Stimulated activated naive CD4-positive, alpha-beta T cell treated with Interleukin-2 at 50 U/mL for 16 hours (primary cell): ENCODE results near the gene EEF1A2.

Experiments
- DNase-seq: peaks from one replicate; lab custom pipeline; 2025; lab: John Stamatoyannopoulos, UW

EEF1A2 gene

DNA sequence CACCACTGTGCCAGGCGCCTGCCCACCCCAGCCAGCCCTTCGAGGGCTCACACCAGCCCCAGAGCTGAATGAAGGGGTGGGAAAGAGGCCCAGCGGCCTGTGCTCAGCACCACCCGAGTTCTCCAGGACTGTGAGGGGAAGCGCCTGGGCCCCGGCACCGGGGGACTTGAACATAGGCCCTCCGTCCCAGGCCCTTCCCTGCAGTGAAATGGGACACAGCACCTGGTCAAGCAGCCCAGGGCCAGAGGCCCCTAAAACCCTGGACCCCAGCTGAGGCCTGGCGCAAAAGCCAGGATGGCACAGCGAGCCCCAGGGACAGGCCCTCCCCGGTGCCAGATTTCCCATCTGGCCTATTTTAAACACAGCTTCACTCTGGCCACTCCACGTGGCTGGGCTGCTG, 30.5 kb downstream of the EEF1A2 start:
- DNase-seq = no peak

DNA sequence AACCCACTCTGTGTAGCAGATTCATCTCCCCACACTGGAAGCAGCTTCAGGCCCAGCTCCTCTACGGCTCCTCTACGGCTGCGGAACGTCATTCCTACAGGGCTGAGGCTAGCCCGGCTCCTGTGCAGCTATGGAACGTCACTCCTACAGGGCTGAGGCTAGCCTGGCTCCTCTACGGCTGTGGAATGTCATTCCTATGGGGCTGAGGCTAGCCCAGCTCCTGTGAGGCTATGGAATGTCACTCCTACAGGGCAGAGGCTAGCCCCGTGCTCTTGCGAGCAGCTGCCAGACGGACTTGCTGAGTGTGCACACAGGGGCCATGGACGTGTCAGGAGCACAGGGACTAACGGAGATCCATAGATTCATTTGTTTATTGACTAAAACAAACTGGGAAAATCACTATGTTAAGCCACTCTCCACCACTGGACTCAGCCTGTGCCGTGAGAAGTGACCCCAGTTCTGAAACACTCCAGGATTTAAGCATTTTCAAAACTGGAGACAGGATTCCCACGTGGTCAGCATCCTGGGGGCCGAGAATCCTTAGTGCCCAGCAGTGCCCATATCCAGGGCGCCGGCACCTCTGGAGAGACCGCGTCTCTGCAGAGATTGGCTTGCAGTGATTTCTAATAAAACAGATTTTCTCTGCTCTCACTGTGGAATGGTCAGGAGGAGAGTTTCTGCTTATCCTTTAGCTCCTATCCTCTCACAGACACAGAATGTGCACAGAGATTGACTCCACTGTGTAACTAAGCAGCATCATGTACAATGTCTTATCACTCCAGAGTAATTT, 31.4 kb downstream of the EEF1A2 start:
- DNase-seq = no peak

DNA sequence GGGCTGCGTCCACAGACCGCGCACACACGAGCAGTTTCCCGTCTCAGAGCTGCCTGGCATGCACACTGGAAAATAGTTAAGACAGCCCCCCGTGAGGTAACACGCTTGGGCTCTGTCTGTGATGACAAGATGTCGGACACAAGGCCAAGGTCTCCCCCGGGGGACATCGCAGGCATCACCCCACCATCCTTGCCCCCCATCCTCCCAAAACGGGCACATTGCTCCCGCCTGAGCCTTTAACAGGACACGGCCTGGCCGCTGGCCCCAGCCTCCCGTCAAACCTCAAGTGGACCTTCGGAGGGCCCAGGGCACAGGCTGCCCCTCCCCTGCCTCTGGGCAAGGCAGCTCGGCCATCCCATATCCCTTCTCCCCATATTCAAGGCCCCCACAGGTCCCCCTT, 32.0 kb downstream of the EEF1A2 start:
- DNase-seq = no peak

DNA sequence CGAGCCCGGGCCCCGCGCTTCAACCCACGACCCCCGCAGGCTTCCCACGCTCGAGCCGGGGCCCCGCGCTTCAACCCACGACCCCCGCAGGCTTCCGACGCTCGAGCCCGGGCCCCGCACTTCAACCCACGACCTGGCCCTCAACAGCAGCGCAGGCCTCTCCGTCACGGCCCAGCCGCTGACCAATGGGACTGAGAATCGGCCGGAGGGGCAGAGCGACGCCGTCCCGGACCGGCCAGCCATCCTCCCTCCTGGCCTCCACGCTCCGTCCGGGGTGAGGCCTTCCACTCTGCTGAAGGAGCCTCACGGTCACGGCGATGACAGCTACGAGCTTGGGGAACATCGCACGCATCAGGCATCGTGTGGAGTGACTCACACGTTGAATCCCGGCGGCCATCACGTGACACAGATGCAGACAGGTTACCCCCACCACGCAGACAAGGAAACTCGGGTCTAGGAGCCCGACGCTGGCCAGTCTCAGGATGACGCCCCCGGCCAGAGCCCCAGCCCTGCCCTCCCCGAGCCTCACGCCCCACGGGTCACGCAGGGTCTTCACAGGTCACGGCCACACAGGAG, 32.5 kb downstream of the EEF1A2 start:
- DNase-seq = no peak

DNA sequence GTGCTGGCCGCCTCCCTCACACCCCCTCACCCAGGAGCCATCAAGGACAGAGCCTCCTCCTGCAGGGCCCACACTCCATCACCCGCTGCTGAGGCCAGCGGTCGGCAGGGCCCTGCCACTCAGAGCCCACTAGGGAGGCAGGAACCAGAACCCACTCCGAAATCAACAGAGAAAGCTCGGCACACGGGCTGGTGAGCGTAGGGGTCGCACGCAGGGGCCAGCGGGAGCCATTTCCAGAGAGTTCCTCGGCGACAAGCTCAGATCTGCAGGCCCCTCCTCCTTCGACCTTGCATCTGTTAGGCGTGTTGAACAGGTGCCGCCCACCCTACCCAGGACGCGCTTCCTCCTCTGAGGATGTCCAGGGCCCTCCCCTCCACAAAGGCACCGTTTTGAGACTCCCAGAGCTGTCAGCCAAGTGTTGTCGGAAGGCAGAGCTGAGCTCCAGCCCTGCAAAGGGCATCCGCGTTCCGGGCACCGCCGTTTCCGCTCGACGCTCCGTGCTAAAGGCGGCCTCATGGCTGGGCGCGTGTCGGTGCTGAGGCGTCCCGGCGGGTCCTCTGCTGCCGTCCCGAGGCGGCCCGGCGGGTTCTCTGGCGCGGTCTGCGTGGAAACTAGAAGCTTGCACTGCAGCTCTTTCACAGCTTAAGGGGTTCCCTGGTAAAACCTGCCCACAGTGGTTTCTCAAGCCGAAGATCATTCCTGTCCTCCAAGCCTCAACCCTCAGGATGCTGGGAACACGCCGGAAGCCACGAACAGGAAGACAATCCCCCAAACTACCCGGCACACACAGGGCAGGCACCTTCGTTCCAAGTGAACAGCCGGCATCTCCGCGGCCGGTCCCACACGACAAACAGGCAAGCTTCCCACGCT, 33.3 kb downstream of the EEF1A2 start:
- DNase-seq = no peak

DNA sequence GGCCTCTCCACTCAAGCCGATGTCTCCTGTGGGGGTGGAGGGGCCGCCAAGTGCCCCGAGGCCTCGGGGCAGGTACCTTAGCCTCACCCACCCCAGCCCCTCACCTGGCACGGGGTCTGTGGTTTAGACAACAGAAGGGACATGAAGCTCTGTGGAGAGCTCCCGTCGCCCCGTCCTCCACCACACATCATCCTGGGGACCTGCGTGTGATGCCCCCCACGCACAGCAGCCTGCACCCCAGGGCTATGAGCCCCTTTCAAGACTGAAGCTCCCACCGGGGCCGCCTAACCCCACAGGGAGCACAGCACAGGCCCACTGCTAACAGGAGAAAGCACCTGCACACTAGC, 34.6 kb downstream of the EEF1A2 start:
- no peak for DNase-seq

DNA sequence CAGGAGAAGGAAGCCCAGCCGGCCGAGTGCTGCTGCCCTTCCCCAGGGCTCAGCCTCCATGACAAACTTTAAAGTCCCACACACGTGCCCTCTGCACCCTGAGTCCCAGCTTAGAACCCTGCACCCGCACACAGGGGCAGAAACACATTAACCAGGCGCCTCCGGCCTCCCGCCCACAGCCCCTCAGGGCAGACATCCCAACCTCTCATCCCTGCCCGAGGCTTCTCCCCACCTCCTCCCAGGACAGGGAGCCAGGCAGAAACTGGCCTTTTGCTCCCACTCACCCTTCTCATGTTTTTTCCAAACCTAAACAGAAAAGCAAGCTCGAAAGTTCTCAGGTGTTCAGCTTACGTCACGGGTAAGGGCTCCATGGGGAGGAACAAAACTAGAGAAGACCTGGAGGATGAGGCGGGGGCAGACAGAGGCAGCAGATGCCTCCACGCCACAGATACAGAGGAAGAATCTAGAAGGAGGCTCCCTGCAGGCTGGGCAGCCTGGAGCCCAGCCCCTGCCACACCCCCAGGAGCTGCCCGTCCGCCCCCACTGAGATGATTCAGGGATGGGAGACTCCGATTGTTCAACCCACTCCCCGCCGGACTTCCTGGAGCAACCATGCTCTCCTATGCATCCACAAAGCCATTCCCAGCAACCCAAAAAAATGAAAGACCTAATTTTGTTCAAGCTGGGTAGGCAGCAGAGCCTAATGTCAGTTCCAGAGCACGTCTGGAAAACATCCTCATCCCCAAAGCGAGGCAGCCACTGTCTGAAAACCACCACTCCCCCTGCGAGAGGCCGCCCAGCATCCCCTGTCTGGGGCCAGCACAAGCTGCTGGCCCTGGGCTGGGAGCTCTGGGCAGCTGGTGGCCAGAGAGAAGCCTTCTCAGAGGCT, 35.2 kb downstream of the EEF1A2 start:
- no peak for DNase-seq

DNA sequence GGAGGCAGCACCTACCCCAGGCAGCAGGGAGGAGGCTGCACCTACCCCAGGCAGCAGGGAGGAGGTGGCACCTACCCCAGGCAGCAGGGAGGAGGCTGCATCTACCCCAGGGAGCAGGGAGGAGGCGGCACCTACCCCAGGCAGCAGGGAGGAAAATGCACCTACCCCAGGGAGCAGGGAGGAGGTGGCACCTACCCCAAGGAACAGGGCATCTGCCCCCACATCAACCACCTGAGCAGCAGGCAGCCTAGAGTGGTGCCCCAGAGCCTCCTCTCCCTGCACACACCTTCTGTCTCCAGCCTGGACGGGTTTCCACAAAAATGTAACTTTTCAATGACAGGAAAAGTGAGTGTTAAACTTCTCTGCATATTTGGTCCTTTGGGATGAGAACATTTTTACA, 36.6 kb downstream of the EEF1A2 start:
- DNase-seq = no peak

DNA sequence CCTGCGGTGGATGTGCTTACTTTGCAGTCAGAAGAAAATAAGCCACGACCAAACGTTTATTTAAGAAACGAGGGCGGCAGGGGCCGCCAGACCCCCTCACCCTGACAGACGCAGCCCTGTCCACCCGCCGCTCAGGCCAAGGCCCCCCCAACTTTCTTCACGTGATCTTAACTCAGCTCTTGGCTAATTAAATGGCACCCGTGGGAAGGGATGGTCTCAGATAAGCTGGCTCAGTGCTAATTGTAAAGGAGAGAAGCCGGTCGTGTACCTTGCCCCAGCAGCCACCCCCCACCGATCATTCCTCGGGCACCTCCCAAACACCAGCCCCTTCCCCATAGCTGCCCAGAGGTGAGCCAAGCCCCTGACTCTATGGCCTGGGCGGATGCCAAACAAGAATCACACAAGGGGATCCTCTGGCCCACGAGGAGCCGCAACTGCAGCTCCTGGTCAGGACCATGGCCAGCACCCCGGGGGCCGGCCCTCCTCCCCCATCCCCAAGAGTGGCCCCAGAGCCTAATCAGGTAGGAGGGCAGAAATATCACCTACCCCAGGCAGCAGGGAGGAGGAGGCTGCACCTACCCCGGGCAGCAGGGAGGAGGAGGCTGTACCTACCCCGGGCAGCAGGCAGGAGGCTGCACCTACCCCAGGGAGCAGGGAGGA, 37.6 kb downstream of the EEF1A2 start:
- DNase-seq = no peak

DNA sequence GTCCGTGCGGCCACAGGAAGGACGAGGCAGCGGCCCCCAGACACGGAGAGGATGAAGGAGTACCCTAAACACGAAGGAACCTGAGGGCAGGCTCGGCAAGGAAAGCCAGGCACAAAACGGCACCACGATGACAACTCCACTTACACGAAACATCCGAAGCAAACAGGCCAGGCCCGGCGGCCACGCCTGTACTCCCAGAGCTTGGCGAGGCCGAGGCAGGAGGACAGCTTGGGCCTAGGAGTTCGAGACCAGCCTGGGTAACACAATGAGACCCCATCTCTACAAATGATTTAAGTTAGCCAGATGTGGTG, 39.9 kb downstream of the EEF1A2 start:
- no peak for DNase-seq

DNA sequence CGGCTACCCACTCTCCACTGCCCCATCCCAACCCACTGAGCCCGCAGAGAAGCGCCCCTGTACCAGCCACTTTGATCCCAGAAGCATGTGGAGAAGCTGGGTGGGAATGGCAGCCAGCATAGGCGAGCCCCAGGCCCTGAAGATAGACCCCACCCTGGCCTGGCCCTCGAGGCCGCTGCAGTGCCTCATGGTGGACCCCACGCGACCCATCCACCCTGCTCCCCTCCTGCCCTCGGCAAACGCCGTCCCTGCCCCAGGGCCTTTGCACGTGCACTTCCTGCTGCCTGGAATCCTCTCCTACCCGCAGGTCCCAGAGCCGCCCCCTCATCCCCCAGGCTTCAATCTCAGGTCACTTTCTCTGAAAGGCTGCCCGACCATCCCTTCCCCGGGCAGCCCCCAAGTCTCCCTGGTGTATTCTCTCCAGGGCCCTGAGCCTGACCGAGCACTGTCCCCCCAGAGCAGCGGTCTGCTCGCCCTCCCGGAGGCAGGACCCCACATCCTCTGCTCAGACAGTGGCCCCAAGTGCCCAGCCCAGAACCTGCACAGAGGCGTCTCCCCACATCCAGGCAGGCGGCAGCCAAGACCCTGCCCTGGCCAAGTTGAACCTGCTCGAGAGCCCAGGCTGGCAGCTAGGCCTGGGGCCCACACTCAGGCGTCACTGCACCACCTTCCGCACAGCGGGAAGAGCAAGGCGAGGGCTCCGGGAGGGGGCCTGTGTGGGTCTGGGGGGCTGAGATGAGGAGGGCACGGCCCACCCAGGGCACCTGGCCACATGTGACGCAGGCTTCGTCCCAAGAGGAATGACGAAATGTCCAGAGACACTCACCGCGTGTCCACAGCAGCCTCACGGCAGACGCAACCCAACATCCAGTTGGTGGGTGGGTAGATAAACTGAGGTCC, 40.5 kb downstream of the EEF1A2 start:
- DNase-seq = no peak

DNA sequence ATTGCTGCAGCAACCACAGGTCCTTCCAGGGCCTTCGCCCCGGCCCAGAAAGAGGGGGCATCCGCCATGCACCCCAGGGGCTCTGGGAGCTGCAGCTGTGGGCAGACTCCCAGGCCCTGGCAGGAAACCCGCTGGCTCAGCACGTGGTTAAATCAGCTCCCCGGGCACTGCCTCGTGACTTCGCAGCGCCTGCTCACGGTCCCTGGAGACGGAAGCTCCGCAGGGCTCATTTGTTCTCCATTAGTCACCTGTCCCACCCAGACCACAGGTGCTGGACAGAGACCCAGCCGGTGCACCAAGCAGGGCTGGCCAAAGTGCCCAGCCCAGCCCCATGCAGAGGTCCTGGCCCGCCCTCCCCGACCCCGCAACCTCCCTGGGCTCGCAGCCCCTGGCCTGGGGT, 41.1 kb downstream of the EEF1A2 start:
- no peak for DNase-seq

DNA sequence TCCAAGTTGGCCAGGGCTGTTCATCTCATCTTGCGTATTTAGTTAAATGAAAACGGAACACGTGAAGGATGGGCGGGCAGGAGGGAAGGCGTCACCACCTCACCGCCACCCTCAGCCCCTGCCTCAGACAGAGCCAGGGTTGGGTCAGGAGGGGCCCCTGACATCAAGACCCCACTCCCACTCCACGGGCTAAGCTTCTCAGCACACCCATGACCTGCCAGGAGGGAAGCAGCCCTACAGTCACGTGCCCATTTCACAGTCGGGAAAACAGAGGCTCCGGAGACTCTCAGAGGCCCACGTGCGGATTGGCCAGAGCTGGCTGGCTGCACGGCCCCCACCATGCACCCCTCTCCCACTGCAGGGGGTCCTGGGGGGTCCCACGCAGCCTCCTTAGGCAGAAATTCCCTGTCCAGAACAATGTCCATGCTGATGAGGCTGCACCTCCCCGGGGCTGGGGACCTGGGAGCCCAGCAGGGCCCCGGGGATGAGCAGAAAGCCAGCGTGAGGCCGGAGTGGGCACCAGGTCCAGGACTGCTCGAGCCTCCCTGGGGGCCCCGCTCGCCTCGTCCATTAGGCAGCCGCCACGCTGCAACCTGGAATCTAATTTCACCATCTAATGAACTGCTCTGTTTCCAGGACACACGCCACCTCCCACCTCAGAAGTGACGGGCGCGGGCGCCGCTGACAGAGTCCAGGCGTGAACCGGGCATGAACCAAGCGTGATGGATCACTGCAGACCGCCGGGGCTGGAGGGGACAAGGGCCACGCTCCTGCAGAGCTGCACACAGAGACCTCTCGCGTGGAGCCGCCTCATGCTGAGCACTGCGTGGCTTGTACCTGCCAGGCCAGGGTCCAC, 42.2 kb downstream of the EEF1A2 start:
- no peak for DNase-seq

DNA sequence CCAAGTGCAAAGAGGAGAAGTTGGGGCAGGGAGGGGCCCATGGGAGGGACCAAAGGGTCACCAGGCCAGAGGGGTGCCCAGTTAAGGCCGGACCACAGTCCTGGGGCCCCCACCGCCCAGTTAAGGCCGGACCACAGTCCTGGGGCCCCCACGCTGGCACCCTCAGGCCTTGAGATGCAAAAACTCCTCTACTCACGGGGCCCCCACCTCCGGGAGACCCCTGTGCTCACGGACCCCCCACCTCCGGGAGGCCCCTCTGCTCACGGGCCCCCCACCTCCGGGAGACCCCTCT, 43.4 kb downstream of the EEF1A2 start:
- DNase-seq = no peak

DNA sequence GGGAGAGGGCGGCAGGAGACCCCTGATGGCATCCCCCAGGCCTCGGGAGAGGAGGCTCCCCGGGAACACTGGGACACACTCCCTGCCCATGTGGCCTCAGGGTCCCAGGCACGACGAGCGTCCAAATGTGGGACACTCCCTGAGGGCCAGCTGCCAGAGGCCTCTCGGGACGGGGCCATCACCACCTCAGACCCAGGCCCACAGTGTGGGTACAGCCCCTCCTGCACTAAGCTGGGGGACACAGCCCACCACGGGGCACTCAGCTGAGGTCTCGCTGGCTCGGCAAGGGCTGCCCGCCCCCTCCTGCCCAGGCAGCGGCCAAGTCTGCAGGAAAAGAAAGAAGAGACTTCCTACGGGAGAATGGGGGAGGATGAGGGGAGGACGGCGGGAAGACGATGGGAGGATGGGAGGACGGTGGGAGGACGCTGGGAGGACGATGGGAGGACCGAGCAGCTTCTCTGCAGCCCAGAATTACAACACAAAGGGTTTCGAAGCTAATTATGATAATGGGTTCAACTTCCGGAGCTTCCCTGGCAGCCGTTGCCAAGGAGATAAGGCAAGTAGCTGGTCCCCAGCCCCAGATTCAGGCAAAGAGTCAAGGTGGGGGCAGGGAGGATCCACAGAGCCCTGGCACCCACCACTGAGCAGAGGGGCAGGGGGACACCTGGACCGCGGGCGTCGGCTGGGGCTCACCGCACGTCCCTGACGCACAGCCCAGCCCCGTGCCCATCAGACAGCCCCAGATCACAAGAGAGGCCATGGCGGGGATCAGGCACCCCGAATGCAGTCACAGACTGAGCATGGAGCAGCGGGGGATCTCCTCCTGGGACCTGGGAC, 43.9 kb downstream of the EEF1A2 start:
- DNase-seq = no peak

DNA sequence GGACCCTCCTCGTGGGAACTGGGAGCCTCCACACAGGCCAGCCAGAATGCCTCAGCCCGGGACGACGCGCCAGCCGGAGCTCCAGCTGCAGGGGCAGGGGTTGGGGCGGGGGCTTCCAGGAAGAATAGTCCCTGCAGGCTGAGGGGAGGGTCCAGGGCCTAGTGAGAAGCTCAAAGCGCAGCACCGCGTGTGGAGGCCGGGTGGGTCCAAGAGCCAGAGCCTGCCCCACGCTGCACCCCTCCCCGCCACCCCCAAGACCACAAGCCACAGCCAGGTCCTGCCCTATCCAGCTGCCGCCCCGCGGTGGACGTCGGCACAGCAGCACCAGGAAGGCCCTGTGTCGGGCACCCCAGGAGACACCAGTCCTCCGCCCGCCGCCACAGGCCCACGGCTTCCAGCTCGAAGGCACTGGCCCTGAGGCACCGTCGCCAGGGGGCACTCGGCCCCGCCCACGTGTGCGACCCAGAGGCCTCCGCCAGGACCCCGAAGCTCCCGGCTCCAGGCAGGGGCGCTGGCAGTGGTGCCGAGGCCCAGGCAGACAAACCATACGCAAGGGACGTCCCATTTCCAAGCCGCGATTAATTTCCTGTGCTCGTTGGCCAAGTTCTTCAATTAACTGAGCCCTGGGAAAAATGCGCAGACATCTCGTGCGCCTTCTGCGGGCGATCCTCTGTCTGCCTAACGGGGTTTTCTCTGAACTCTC, 45.9 kb downstream of the EEF1A2 start:
- DNase-seq = no peak

DNA sequence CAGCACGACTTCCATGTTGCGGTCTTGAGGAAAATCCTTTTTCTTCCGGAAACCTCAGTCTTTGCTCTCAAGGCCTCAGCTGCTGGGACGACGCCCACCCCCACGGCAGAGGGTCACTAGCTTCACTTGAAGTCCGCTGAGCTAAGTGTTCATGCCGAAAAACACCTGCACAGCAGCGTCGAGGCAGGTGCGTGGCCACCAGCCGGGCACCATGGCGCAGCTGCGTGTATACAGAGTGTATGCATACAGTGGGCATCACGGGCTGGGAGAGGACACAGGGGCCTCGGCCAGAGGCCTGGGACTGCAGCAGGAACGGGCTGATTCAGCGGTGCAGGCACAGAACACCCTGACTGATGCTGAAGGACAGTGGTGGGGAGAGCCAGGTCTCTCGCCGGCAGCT, 46.5 kb downstream of the EEF1A2 start:
- no peak for DNase-seq

DNA sequence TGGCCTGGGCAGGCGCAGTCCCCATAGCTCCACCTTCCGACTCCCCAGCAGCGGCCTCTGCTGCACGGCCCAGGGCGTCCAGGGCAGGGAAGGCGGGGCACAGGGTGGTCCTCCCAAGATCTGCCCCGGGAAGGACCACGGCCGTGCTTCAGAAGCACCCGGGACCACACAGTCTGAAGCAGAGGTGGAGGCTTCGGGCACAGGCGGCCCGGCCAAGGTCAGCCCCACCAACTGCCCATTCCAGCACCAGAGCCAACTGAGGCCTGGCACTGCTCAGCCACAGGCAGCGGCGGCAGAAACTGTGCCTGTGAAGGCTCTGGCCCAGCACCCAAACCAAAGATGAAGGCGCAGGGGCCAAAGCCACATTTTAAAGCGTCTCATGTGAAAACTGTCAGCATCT, 47.1 kb downstream of the EEF1A2 start:
- no peak for DNase-seq
